OCI-LY7 (cell line): Measurements from ENCODE around the gene TIMM22. TPM values are rescaled to one million over a fixed set of nuclear protein-coding genes. Genes with fewer than 3 reads are reported as not detected.

Experiments used
- BruUV-seq: library from RNA; stranded (reverse); fragments of 400-500 nt; replicated peaks from 2 replicates; lab custom pipeline; 2021; lab: Mats Ljungman, UMichigan
- CTCF ChIA-PET: fragments of 300-600 bp; sonication (Branson Sonifier 250); formaldehyde crosslinking; loops from one replicate; lab custom pipeline; 2022; ENCODE audit warnings: antibody characterized with exemption; ENCODE audit not compliant: unreplicated experiment; lab: Charles Lee
- POLR2A ChIA-PET: fragments of 300-600 bp; sonication (Branson Sonifier 250); formaldehyde crosslinking; loops from one replicate; lab custom pipeline; 2022; ENCODE audit warnings: antibody characterized with exemption; lab: Charles Lee
- DNase-seq: peaks from one replicate; pipeline ENCODE4 v3.0.0-alpha.2; 2015; ENCODE audit warnings: low spot score
- H2AFZ ChIP-seq: fragments of 200-600 bp; sonication (generic), shearing (Covaris generic); 2 replicates; pipeline ENCODE4 v1.6.1; 2014; ENCODE audit warnings: mild to moderate bottlenecking, antibody characterized with exemption, low read length, moderate library complexity
- H3K27ac ChIP-seq: fragments of 200-600 bp; sonication (generic); 2 replicates; pipeline ENCODE4 v1.5.1; 2014; ENCODE audit warnings: mixed run types, low read depth, mild to moderate bottlenecking, moderate library complexity, low read length, inconsistent platforms; ENCODE audit not compliant: poor library complexity, severe bottlenecking
- H3K36me3 ChIP-seq: fragments of 200-600 bp; sonication (generic); 2 replicates; pipeline ENCODE4 v1.6.1; 2014; ENCODE audit warnings: mild to moderate bottlenecking, antibody characterized with exemption, low read length, moderate library complexity, mixed read lengths; ENCODE audit not compliant: insufficient read depth
- H3K4me1 ChIP-seq: fragments of 200-600 bp; sonication (generic); 2 replicates; pipeline ENCODE4 v1.5.1; 2014; ENCODE audit warnings: mild to moderate bottlenecking, low read length; ENCODE audit not compliant: insufficient read depth, poor library complexity, severe bottlenecking
- H3K4me2 ChIP-seq: fragments of 200-600 bp; sonication (generic); 2 replicates; pipeline ENCODE4 v1.6.1; 2014; ENCODE audit warnings: mild to moderate bottlenecking, low read length
- H3K4me3 ChIP-seq: fragments of 200-600 bp; sonication (generic); 2 replicates; pipeline ENCODE4 v1.5.1; 2014; ENCODE audit warnings: mild to moderate bottlenecking, low read depth, low read length; ENCODE audit not compliant: poor library complexity, severe bottlenecking
- H3K79me2 ChIP-seq: fragments of 200-600 bp; sonication (generic); 2 replicates; pipeline ENCODE4 v1.6.1; 2016; ENCODE audit warnings: low read depth, mild to moderate bottlenecking, low read length, moderate library complexity, mixed read lengths; ENCODE audit not compliant: insufficient read depth
- H3K9me2 ChIP-seq: fragments of 200-600 bp; sonication (generic); 2 replicates; pipeline ENCODE4 v1.6.1; 2016; ENCODE audit warnings: mild to moderate bottlenecking, low read length, mixed read lengths; ENCODE audit not compliant: insufficient read depth
- H3K9me3 ChIP-seq: fragments of 200-600 bp; sonication (generic); 2 replicates; pipeline ENCODE4 v1.6.1; 2014; ENCODE audit warnings: mild to moderate bottlenecking, mixed run types, low read length, mixed read lengths
- H4K20me1 ChIP-seq: fragments of 200-600 bp; sonication (generic); 2 replicates; pipeline ENCODE4 v1.6.1; 2014; ENCODE audit warnings: mild to moderate bottlenecking, antibody characterized with exemption, low read length, moderate library complexity, mixed read lengths; ENCODE audit not compliant: insufficient read depth
- EZH2phosphoT487 ChIP-seq: fragments of 200-600 bp; sonication (generic); IDR thresholded peaks from 2 replicates; pipeline ENCODE4 v1.6.1; 2018; ENCODE audit warnings: low read depth, borderline replicate concordance, mild to moderate bottlenecking, mixed run types, antibody characterized with exemption, low read length, moderate library complexity, mixed read lengths
- intact Hi-C: fragments of 100-400 bp; cut with micrococcal nuclease; formaldehyde crosslinking; loops from one replicate; pipeline ENCODE4 v1.10.0; 2022; ENCODE audit not compliant: unreplicated experiment
- total RNA-seq, 2 experiments: library from RNA; depleted of rRNA in 1 of 2; stranded (reverse); fragments of >200 nt in 1 of 2; shearing (Covaris generic) in 1 of 2; gene quantifications; 2 replicates each; pipeline ENCODE4 v1.2.3, GENCODE V29; 2014 to 2022
- TF ChIP-seq, protein P1 (sequence below): fragments of 200-600 bp; sonication (generic); conservative IDR thresholded peaks from 2 replicates; pipeline ENCODE4 v1.5.1; 2014; ENCODE audit warnings: mild to moderate bottlenecking, antibody characterized with exemption, low read length, moderate library complexity, mixed read lengths

Gene TIMM22
- total RNA-seq, 2 experiments from 2014 or later = 13.8 to 15.7 TPM

DNA sequence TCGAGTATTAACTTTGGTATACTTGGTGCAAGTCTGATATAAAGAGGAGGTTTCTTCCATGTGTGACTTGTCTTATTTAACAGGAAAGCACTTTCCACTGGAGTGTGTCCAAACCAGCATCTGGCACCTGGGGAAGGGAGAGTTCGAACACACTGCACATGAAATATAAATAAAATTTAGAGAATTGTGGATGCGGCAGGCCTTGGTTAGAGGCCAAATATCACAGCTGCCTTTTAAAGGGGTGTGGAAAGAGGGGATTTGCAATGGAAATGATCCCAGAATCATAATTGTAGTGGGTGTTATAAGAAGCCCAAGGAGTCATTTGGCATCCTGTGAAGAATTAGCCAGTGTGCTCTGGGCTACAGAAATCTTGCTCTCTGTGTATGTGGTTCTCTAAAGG is 13.0 kb upstream of the TIMM22 start:
- H3K9me3 ChIP-seq = no peaks in the 10 kb centered on the region
- H3K36me3 ChIP-seq = no peaks in the 10 kb centered on the region
- DNase-seq = no peak
- POLR2A ChIA-PET = no interaction called here
- no TSS peak for BruUV-seq
- H3K9me2 ChIP-seq = no peaks in the 10 kb centered on the region
- no peaks in the 10 kb centered on the region for H4K20me1 ChIP-seq
- CTCF ChIA-PET = no interaction called here
- no peak overlapping the region for H2AFZ ChIP-seq
- no peak for TF ChIP-seq EZH2phosphoT487
- TF ChIP-seq, protein P1, sequence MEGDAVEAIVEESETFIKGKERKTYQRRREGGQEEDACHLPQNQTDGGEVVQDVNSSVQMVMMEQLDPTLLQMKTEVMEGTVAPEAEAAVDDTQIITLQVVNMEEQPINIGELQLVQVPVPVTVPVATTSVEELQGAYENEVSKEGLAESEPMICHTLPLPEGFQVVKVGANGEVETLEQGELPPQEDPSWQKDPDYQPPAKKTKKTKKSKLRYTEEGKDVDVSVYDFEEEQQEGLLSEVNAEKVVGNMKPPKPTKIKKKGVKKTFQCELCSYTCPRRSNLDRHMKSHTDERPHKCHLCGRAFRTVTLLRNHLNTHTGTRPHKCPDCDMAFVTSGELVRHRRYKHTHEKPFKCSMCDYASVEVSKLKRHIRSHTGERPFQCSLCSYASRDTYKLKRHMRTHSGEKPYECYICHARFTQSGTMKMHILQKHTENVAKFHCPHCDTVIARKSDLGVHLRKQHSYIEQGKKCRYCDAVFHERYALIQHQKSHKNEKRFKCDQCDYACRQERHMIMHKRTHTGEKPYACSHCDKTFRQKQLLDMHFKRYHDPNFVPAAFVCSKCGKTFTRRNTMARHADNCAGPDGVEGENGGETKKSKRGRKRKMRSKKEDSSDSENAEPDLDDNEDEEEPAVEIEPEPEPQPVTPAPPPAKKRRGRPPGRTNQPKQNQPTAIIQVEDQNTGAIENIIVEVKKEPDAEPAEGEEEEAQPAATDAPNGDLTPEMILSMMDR = no peak
- no peaks in the 10 kb centered on the region for H3K79me2 ChIP-seq
- peaks cover 17% of the 10 kb centered on the region for H3K4me1 ChIP-seq
- no peak overlapping the region for H3K4me2 ChIP-seq
- H3K4me3 ChIP-seq = no peak overlapping the region
- intact Hi-C loops = no loop called here
- H3K27ac ChIP-seq = no peak overlapping the region

DNA sequence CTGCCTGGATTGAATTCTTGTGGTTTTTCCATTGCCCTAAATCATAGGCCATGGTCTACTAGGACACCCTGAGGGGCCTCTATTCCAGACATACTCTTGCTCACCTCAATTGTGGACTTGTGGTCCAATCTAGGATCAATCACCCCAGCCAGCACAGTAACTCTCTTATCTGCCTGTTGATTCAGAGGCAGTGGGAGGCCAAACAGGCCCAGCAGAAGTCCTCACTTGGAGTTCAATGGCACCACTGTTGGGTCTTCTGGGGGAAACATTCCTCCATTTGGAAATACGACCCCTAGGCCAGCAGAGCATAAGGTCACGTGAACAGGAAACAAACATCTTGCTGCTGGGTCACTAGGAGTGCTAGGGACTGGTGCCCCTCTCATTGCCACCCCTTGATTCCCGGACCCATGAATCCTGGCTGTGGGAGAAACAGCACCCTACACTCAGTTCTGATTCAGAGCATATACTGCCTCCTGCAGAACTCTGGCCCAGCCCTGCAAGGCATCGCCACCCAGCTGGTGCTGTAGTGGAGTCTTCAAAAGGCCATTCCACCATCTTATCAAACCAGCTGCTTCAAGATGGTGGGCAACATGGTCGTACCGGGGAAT is 10.5 kb upstream of the TIMM22 start:
- no peaks in the 10 kb centered on the region for H3K9me3 ChIP-seq
- no peak overlapping the region for H3K27ac ChIP-seq
- TF ChIP-seq, protein P1 = no peak
- H4K20me1 ChIP-seq = no peaks in the 10 kb centered on the region
- intact Hi-C loops = no loop called here
- peaks cover 1% of the 10 kb centered on the region for H3K4me1 ChIP-seq
- no peaks in the 10 kb centered on the region for H3K9me2 ChIP-seq
- CTCF ChIA-PET = no interaction called here
- POLR2A ChIA-PET = no interaction called here
- H3K79me2 ChIP-seq = no peaks in the 10 kb centered on the region
- no peak overlapping the region for H3K4me3 ChIP-seq
- no peak overlapping the region for H2AFZ ChIP-seq
- no peak for DNase-seq
- H3K4me2 ChIP-seq = no peak overlapping the region
- no peaks in the 10 kb centered on the region for H3K36me3 ChIP-seq
- no TSS peak for BruUV-seq

GRCh38 chr17:987931-988330 is 9.0 kb upstream of the TIMM22 start:
- ChIA-PET POLR2A (no interaction called here), CTCF (no interaction called here)
- H3K4me3 ChIP-seq = no peak overlapping the region
- H3K4me1 ChIP-seq = no peaks in the 10 kb centered on the region
- 0 out of 2 replicates have a peak, but pooled peaks cover 1% of the 10 kb centered on the region for H3K9me3 ChIP-seq
- TF ChIP-seq EZH2phosphoT487 = no peak
- TF ChIP-seq, protein P1 = no peak
- H3K27ac ChIP-seq = no peak overlapping the region
- no peak for DNase-seq
- no peaks in the 10 kb centered on the region for H4K20me1 ChIP-seq
- no peaks in the 10 kb centered on the region for H3K9me2 ChIP-seq
- no peaks in the 10 kb centered on the region for H3K36me3 ChIP-seq
- H3K4me2 ChIP-seq = no peak overlapping the region
- H2AFZ ChIP-seq = no peak overlapping the region
- BruUV-seq = no TSS peak
- no peaks in the 10 kb centered on the region for H3K79me2 ChIP-seq
- intact Hi-C loops = no loop called here
